HEK293 (cell line): ENCODE results near the gene FAH.

Source experiments
- CTCF ChIA-PET: fragments of 350-600 bp; formaldehyde crosslinking; extraction: SDS; loops from one replicate; lab custom pipeline; 2021; ENCODE audit warnings: antibody characterized with exemption; lab: Yijun Ruan, JAX
- POLR2A ChIA-PET: fragments of 300-600 bp; formaldehyde crosslinking; extraction: SDS; loops from one replicate; lab custom pipeline; 2020; ENCODE audit warnings: antibody characterized with exemption, inconsistent platforms; lab: Yijun Ruan, JAX
- H3K27ac ChIP-seq: fragments of 200-500 bp; sonication (Bioruptor generic); 2 replicates; pipeline ENCODE4 v1.5.1; 2014; ENCODE audit warnings: low read depth, low read length, control low read depth, inconsistent platforms; ENCODE audit errors: extremely low read depth
- H3K36me3 ChIP-seq, 2 experiments: fragments of 200-500 bp in 1 of 2; sonication (Bioruptor generic) in 1 of 2; 1 replicate in 1 of 2; 2 replicates in 1 of 2; pipeline ENCODE4 v1.5.1; 2014 to 2017; ENCODE audit warnings: inconsistent platforms in 2 of 2, low read length in 2 of 2; ENCODE audit not compliant: control insufficient read depth in 2 of 2, insufficient read depth in 1 of 2
- H3K4me1 ChIP-seq: fragments of 200-500 bp; sonication (Bioruptor generic); 2 replicates; pipeline ENCODE4 v1.5.1; 2014; ENCODE audit warnings: mild to moderate bottlenecking, low read length, inconsistent platforms; ENCODE audit not compliant: control insufficient read depth, insufficient read depth
- H3K4me3 ChIP-seq: 2 replicates; pipeline ENCODE4 v1.5.1; 2011; ENCODE audit warnings: low read depth, mild to moderate bottlenecking, control low read depth, low read length, moderate library complexity
- H3K9me3 ChIP-seq: fragments of 200-500 bp; sonication (Bioruptor generic); 2 replicates; pipeline ENCODE4 v1.5.1; 2014; ENCODE audit warnings: low read depth, low read length, inconsistent platforms; ENCODE audit not compliant: control insufficient read depth, insufficient read depth
- EGR2 ChIP-seq: fragments of 450-650 bp; formaldehyde crosslinking; IDR thresholded peaks from 2 replicates; pipeline ENCODE4 v1.5.1; 2016; ENCODE audit warnings: low read depth, missing biosample characterization, missing genetic modification characterization
- GFI1B ChIP-seq: fragments of 450-650 bp; formaldehyde crosslinking; IDR thresholded peaks from 2 replicates; pipeline ENCODE4 v1.5.1; 2016; ENCODE audit warnings: missing biosample characterization, missing genetic modification characterization
- HOXD13 ChIP-seq: sonication (generic); formaldehyde crosslinking; IDR thresholded peaks from 2 replicates; pipeline ENCODE4 v1.8.0; 2022; ENCODE audit warnings: missing genetic modification reagents, borderline replicate concordance
- MZF1 ChIP-seq: fragments of 450-650 bp; formaldehyde crosslinking; IDR thresholded peaks from 2 replicates; pipeline ENCODE4 v1.5.1; 2017; ENCODE audit warnings: missing biosample characterization, missing genetic modification characterization, borderline replicate concordance
- PBX3 ChIP-seq: sonication (generic); formaldehyde crosslinking; IDR thresholded peaks from 2 replicates; pipeline ENCODE4 v1.8.1; 2022; ENCODE audit warnings: mild to moderate bottlenecking, moderate library complexity, missing genetic modification reagents
- SCRT2 ChIP-seq: fragments of 450-650 bp; formaldehyde crosslinking; IDR thresholded peaks from 2 replicates; pipeline ENCODE4 v1.5.1; 2016; ENCODE audit warnings: missing biosample characterization, missing genetic modification characterization
- TCF7L2 ChIP-seq: IDR thresholded peaks from 2 replicates; pipeline ENCODE4 v1.6.1; 2011; ENCODE audit warnings: low read depth, mild to moderate bottlenecking, inconsistent platforms, low read length, moderate library complexity, borderline replicate concordance
- ZBTB1 ChIP-seq: fragments of 450-650 bp; formaldehyde crosslinking; IDR thresholded peaks from 2 replicates; pipeline ENCODE4 v1.5.1; 2016; ENCODE audit warnings: missing biosample characterization, missing genetic modification characterization
- ZFP3 ChIP-seq: fragments of 450-650 bp; formaldehyde crosslinking; IDR thresholded peaks from 2 replicates; pipeline ENCODE4 v1.5.1; 2016; ENCODE audit warnings: low read depth, missing biosample characterization, missing genetic modification characterization
- ZNF174 ChIP-seq: fragments of 450-650 bp; formaldehyde crosslinking; IDR thresholded peaks from 2 replicates; pipeline ENCODE4 v1.5.0; 2017; ENCODE audit warnings: missing biosample characterization, mild to moderate bottlenecking, missing genetic modification characterization
- ZNF175 ChIP-seq: fragments of 450-650 bp; formaldehyde crosslinking; IDR thresholded peaks from 2 replicates; pipeline ENCODE4 v1.5.1; 2016; ENCODE audit warnings: missing biosample characterization, missing genetic modification characterization
- ZNF280C ChIP-seq: fragments of 450-650 bp; formaldehyde crosslinking; IDR thresholded peaks from 2 replicates; pipeline ENCODE4 v1.5.1; 2016; ENCODE audit warnings: missing biosample characterization, missing genetic modification characterization
- ZNF302 ChIP-seq: fragments of 450-650 bp; formaldehyde crosslinking; IDR thresholded peaks from 2 replicates; pipeline ENCODE4 v1.5.1; 2016; ENCODE audit warnings: missing biosample characterization, missing genetic modification characterization, low read depth
- ZNF354C ChIP-seq: fragments of 450-650 bp; formaldehyde crosslinking; IDR thresholded peaks from 2 replicates; pipeline ENCODE4 v1.5.1; 2016; ENCODE audit warnings: missing biosample characterization, missing genetic modification characterization, low read depth, borderline replicate concordance
- ZNF473 ChIP-seq: fragments of 450-650 bp; formaldehyde crosslinking; IDR thresholded peaks from 2 replicates; pipeline ENCODE4 v1.5.1; 2017; ENCODE audit warnings: missing biosample characterization, missing genetic modification characterization
- ZNF549 ChIP-seq: fragments of 450-650 bp; IDR thresholded peaks from 2 replicates; pipeline ENCODE4 v1.5.1; 2018; ENCODE audit warnings: missing biosample characterization, missing genetic modification characterization, mild to moderate bottlenecking, inconsistent platforms, moderate library complexity
- ZNF580 ChIP-seq: fragments of 450-650 bp; formaldehyde crosslinking; IDR thresholded peaks from 2 replicates; pipeline ENCODE4 v1.5.1; 2016; ENCODE audit warnings: missing biosample characterization, missing genetic modification characterization
- ZNF585B ChIP-seq: fragments of 450-650 bp; formaldehyde crosslinking; IDR thresholded peaks from 2 replicates; pipeline ENCODE4 v1.5.1; 2016; ENCODE audit warnings: missing biosample characterization, missing genetic modification characterization
- ZNF624 ChIP-seq: fragments of 450-650 bp; formaldehyde crosslinking; IDR thresholded peaks from 2 replicates; pipeline ENCODE4 v1.5.1; 2017; ENCODE audit warnings: missing biosample characterization, missing genetic modification characterization
- ZNF660 ChIP-seq: fragments of 450-650 bp; IDR thresholded peaks from 2 replicates; pipeline ENCODE4 v1.5.1; 2018; ENCODE audit warnings: missing biosample characterization, mild to moderate bottlenecking, missing genetic modification characterization
- ZNF677 ChIP-seq: fragments of 450-650 bp; IDR thresholded peaks from 2 replicates; pipeline ENCODE4 v1.5.0; 2018; ENCODE audit warnings: missing biosample characterization, mild to moderate bottlenecking, missing genetic modification characterization, moderate library complexity
- ZNF785 ChIP-seq: fragments of 450-650 bp; formaldehyde crosslinking; IDR thresholded peaks from 2 replicates; pipeline ENCODE4 v1.5.1; 2016; ENCODE audit warnings: missing biosample characterization, missing genetic modification characterization
- ZNF791 ChIP-seq: fragments of 450-650 bp; formaldehyde crosslinking; IDR thresholded peaks from 2 replicates; pipeline ENCODE4 v1.5.1; 2016; ENCODE audit warnings: missing biosample characterization, missing genetic modification characterization
- TF ChIP-seq, protein P1 (sequence below): fragments of 450-650 bp; formaldehyde crosslinking; IDR thresholded peaks from 2 replicates; pipeline ENCODE4 v1.5.1; 2017; ENCODE audit warnings: missing biosample characterization, mild to moderate bottlenecking, missing genetic modification characterization, moderate library complexity
- TF ChIP-seq, protein P2 (sequence below): fragments of 450-650 bp; formaldehyde crosslinking; IDR thresholded peaks from 2 replicates; pipeline ENCODE4 v1.5.1; 2016; ENCODE audit warnings: missing biosample characterization, missing genetic modification characterization
- TF ChIP-seq, protein P3 (sequence below): fragments of 450-650 bp; formaldehyde crosslinking; IDR thresholded peaks from 2 replicates; pipeline ENCODE4 v1.5.1; 2017; ENCODE audit warnings: missing biosample characterization, missing genetic modification characterization
- TF ChIP-seq, protein P4 (sequence below): fragments of 450-650 bp; formaldehyde crosslinking; IDR thresholded peaks from 2 replicates; pipeline ENCODE4 v1.5.1; 2017; ENCODE audit warnings: missing biosample characterization, missing genetic modification characterization

Gene FAH

GRCh38 chr15:80203361-80203885 is 50.6 kb downstream of the FAH start:
- Histone ChIP-seq H3K27ac (no peak overlapping the region), H3K9me3 (no peaks in the 10 kb centered on the region)
- no peak for TF ChIP-seq ZNF473 (tag by site-specific recombination)
- no peak for TF ChIP-seq TCF7L2
- no peak for TF ChIP-seq SCRT2 (tag by site-specific recombination)
- TF ChIP-seq ZNF660 = no peak
- TF ChIP-seq EGR2 (tag by site-specific recombination) = no peak
- no peak for TF ChIP-seq ZNF677 (tag by site-specific recombination)
- TF ChIP-seq, protein P1, sequence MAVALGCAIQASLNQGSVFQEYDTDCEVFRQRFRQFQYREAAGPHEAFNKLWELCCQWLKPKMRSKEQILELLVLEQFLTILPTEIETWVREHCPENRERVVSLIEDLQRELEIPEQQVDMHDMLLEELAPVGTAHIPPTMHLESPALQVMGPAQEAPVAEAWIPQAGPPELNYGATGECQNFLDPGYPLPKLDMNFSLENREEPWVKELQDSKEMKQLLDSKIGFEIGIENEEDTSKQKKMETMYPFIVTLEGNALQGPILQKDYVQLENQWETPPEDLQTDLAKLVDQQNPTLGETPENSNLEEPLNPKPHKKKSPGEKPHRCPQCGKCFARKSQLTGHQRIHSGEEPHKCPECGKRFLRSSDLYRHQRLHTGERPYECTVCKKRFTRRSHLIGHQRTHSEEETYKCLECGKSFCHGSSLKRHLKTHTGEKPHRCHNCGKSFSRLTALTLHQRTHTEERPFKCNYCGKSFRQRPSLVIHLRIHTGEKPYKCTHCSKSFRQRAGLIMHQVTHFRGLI (tag by site-specific recombination) = no peak
- TF ChIP-seq ZNF302 = no peak
- no peak for TF ChIP-seq ZNF791 (tag by site-specific recombination)
- no peak for TF ChIP-seq ZNF580 (tag by site-specific recombination)
- TF ChIP-seq HOXD13 (CRISPR knock-in tag) = no peak
- no peak for TF ChIP-seq ZNF549 (tag by site-specific recombination)
- TF ChIP-seq ZNF175 (tag by site-specific recombination) = no peak
- no peak for TF ChIP-seq ZNF174
- no peak for TF ChIP-seq PBX3 (CRISPR knock-in tag)
- TF ChIP-seq ZFP3 (tag by site-specific recombination) = no peak
- TF ChIP-seq ZNF585B (tag by site-specific recombination) = no peak
- no peak for TF ChIP-seq ZNF354C (tag by site-specific recombination)
- no peak for TF ChIP-seq ZBTB1 (tag by site-specific recombination)
- TF ChIP-seq, all 188 proteins: peak for 0
- Histone ChIP-seq H3K36me3 (no peaks in the 10 kb centered on the region), H3K4me1 (no peaks in the 10 kb centered on the region), H3K4me3 (no peak overlapping the region)
- POLR2A ChIA-PET = no interaction called here
- CTCF ChIA-PET = interaction anchor here (0.7 to 1.5 kb wide), 3 partner anchors 13 to 107 kb away, joined by 3 to 4 read pairs (median 3); no protein-coding TSS in a partner anchor

DNA sequence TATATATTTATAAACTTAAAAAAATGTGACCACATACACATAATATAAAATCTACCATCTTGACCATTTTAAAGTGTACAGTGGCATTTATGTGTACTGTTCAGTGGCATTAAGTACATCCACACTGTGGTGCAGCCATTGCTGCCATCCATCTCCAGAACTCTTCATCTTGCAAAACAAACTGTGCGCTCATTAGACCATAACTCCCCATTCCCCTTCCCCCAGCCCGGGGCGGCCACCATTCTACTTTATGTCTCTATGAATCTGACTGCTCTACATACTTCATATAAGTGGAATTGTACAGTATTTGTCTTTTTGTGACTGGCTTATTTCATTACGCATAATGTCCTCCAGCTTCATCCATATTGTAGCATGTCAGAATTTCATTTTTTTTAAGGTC is 51.4 kb downstream of the FAH start:
- Histone ChIP-seq H3K4me1 (no peaks in the 10 kb centered on the region), H3K36me3 (no peaks in the 10 kb centered on the region), H3K4me3 (no peak overlapping the region), H3K27ac (no peak overlapping the region), H3K9me3 (no peaks in the 10 kb centered on the region)
- POLR2A ChIA-PET = interaction anchor here (0.6 kb wide), 1 partner anchor 213 kb away, joined by 3 read pairs; no protein-coding TSS in a partner anchor
- no peak for TF ChIP-seq ZNF785 (tag by site-specific recombination)
- TF ChIP-seq MZF1 (tag by site-specific recombination) = no peak
- TF ChIP-seq, protein P2, sequence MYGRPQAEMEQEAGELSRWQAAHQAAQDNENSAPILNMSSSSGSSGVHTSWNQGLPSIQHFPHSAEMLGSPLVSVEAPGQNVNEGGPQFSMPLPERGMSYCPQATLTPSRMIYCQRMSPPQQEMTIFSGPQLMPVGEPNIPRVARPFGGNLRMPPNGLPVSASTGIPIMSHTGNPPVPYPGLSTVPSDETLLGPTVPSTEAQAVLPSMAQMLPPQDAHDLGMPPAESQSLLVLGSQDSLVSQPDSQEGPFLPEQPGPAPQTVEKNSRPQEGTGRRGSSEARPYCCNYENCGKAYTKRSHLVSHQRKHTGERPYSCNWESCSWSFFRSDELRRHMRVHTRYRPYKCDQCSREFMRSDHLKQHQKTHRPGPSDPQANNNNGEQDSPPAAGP = no peak
- no peak for TF ChIP-seq ZNF624 (tag by site-specific recombination)
- TF ChIP-seq ZNF791 (tag by site-specific recombination) = no peak
- TF ChIP-seq ZNF280C = no peak
- TF ChIP-seq GFI1B (tag by site-specific recombination) = no peak
- TF ChIP-seq, protein P3, sequence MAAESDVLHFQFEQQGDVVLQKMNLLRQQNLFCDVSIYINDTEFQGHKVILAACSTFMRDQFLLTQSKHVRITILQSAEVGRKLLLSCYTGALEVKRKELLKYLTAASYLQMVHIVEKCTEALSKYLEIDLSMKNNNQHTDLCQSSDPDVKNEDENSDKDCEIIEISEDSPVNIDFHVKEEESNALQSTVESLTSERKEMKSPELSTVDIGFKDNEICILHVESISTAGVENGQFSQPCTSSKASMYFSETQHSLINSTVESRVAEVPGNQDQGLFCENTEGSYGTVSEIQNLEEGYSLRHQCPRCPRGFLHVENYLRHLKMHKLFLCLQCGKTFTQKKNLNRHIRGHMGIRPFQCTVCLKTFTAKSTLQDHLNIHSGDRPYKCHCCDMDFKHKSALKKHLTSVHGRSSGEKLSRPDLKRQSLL (tag by site-specific recombination) = no peak
- TF ChIP-seq, protein P4, sequence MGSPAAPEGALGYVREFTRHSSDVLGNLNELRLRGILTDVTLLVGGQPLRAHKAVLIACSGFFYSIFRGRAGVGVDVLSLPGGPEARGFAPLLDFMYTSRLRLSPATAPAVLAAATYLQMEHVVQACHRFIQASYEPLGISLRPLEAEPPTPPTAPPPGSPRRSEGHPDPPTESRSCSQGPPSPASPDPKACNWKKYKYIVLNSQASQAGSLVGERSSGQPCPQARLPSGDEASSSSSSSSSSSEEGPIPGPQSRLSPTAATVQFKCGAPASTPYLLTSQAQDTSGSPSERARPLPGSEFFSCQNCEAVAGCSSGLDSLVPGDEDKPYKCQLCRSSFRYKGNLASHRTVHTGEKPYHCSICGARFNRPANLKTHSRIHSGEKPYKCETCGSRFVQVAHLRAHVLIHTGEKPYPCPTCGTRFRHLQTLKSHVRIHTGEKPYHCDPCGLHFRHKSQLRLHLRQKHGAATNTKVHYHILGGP (tag by site-specific recombination) = no peak
- no peak for TF ChIP-seq ZBTB1 (tag by site-specific recombination)
- CTCF ChIA-PET = interaction anchor here (0.6 to 1.5 kb wide), 3 partner anchors 13 to 27 kb away, joined by 3 to 4 read pairs (median 4); no protein-coding TSS in a partner anchor
